A549 (cell line): ENCODE measurements around the gene FILIP1L.
A peak's percentile ranks its signal among the peaks of the same experiment; 100 is the strongest.

Source experiments
- CEBPB ChIP-seq, 2 experiments: fragments of >200 bp in 1 of 2; sonication (Bioruptor Twin) in 1 of 2; formaldehyde crosslinking in 1 of 2; IDR thresholded peaks; 2 replicates each; pipeline ENCODE4 v1.6.1; 2012 to 2016
- CHD2 ChIP-seq: fragments of 150-350 bp; IDR thresholded peaks from 2 replicates; pipeline ENCODE4 v1.6.1; 2014; ENCODE audit warnings: low read length; ENCODE audit not compliant: partially characterized antibody
- EP300 ChIP-seq, 2 experiments: fragments of >200 bp; sonication (Bioruptor Twin); formaldehyde crosslinking; IDR thresholded peaks; 2 replicates in 1 of 2; 3 replicates in 1 of 2; pipeline ENCODE4 v1.6.1; 2016 to 2017
- ESRRA ChIP-seq: fragments of 150-350 bp; IDR thresholded peaks from 2 replicates; pipeline ENCODE4 v1.6.1; 2014; ENCODE audit warnings: mild to moderate bottlenecking, low read length, borderline replicate concordance
- FOSB ChIP-seq: fragments of 250-450 bp; sonication (Bioruptor Pico); IDR thresholded peaks from 2 replicates; pipeline ENCODE4 v1.5.0; 2020; ENCODE audit warnings: mild to moderate bottlenecking, moderate library complexity
- MAZ ChIP-seq: fragments of 150-350 bp; IDR thresholded peaks from 2 replicates; pipeline ENCODE4 v1.6.1; 2014; ENCODE audit warnings: antibody characterized with exemption, low read depth, low read length, borderline replicate concordance
- NFE2L2 ChIP-seq: fragments of 150-350 bp; conservative IDR thresholded peaks from 2 replicates; pipeline ENCODE4 v1.6.1; 2014; ENCODE audit warnings: low read length
- RCOR1 ChIP-seq: fragments of 150-350 bp; IDR thresholded peaks from 2 replicates; pipeline ENCODE4 v1.6.1; 2014; ENCODE audit warnings: antibody characterized with exemption, low read length, low read depth
- TF ChIP-seq, protein P1 (sequence below): fragments of >200 bp; sonication (Bioruptor Twin); formaldehyde crosslinking; IDR thresholded peaks from 3 replicates; pipeline ENCODE4 v1.5.1; 2016
- TF ChIP-seq, protein P2 (sequence below): IDR thresholded peaks from 2 replicates; pipeline ENCODE4 v1.6.1; 2012
- TF ChIP-seq, protein P3 (sequence below): fragments of 200-600 bp; sonication (generic); IDR thresholded peaks from 2 replicates; pipeline ENCODE4 v1.6.1; 2016; ENCODE audit warnings: antibody characterized with exemption, mild to moderate bottlenecking, moderate library complexity
- TF ChIP-seq, protein P4 (sequence below): IDR thresholded peaks from 2 replicates; pipeline ENCODE4 v1.6.1; 2012
- TF ChIP-seq, protein P5 (sequence below): fragments of >200 bp; sonication (Bioruptor Twin); formaldehyde crosslinking; IDR thresholded peaks from 2 replicates; pipeline ENCODE4 v1.6.1; 2016

DNA sequence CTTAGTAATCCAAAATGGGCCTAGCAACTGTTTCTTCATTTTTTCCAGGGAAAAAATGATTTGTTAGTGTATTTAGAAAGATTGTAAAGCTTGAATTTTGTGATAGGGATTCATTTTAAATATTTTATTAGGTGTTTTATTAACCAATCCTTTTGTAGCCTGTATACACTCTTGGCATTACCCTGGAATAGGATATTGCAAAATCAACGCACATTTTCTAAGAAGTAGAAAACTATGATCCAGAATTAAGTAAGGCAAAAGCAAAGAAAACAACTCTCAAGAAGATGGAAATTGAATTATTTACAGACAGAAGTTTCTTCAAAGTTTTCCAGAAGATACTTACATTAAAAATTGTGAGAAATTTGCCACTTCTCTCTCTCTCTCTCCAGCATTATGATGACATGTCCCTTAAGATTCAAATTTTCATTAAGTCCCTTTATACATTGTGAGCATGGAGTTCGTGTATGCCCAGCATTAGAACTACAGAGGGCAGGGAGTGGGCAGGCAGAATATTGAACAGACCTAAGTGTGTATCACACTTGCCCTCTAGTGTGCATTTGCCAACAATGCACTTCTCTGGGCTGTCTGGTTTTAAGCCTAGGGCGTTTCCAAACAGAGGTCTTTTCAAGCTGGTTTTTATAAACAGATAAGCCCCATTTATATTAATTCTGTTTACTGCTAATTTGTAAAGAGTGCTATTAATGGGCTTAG, 325.1 kb downstream of the FILIP1L start:
- TF ChIP-seq, protein P1, sequence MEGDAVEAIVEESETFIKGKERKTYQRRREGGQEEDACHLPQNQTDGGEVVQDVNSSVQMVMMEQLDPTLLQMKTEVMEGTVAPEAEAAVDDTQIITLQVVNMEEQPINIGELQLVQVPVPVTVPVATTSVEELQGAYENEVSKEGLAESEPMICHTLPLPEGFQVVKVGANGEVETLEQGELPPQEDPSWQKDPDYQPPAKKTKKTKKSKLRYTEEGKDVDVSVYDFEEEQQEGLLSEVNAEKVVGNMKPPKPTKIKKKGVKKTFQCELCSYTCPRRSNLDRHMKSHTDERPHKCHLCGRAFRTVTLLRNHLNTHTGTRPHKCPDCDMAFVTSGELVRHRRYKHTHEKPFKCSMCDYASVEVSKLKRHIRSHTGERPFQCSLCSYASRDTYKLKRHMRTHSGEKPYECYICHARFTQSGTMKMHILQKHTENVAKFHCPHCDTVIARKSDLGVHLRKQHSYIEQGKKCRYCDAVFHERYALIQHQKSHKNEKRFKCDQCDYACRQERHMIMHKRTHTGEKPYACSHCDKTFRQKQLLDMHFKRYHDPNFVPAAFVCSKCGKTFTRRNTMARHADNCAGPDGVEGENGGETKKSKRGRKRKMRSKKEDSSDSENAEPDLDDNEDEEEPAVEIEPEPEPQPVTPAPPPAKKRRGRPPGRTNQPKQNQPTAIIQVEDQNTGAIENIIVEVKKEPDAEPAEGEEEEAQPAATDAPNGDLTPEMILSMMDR, result peak; percentile 53
- TF ChIP-seq CEBPB (IDR thresholded peaks at IDR 0.05) (no peak), ESRRA (no peak), MAZ (no peak), RCOR1 (no peak), FOSB (CRISPR knock-in tag) (no peak), CHD2 (no peak), NFE2L2 (no peak), EP300 (IDR thresholded peaks at IDR 0.05) (no peak)
- TF ChIP-seq, protein P2, sequence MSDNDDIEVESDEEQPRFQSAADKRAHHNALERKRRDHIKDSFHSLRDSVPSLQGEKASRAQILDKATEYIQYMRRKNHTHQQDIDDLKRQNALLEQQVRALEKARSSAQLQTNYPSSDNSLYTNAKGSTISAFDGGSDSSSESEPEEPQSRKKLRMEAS, result no peak
- TF ChIP-seq, protein P3, sequence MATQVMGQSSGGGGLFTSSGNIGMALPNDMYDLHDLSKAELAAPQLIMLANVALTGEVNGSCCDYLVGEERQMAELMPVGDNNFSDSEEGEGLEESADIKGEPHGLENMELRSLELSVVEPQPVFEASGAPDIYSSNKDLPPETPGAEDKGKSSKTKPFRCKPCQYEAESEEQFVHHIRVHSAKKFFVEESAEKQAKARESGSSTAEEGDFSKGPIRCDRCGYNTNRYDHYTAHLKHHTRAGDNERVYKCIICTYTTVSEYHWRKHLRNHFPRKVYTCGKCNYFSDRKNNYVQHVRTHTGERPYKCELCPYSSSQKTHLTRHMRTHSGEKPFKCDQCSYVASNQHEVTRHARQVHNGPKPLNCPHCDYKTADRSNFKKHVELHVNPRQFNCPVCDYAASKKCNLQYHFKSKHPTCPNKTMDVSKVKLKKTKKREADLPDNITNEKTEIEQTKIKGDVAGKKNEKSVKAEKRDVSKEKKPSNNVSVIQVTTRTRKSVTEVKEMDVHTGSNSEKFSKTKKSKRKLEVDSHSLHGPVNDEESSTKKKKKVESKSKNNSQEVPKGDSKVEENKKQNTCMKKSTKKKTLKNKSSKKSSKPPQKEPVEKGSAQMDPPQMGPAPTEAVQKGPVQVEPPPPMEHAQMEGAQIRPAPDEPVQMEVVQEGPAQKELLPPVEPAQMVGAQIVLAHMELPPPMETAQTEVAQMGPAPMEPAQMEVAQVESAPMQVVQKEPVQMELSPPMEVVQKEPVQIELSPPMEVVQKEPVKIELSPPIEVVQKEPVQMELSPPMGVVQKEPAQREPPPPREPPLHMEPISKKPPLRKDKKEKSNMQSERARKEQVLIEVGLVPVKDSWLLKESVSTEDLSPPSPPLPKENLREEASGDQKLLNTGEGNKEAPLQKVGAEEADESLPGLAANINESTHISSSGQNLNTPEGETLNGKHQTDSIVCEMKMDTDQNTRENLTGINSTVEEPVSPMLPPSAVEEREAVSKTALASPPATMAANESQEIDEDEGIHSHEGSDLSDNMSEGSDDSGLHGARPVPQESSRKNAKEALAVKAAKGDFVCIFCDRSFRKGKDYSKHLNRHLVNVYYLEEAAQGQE, result no peak
- TF ChIP-seq, protein P4, sequence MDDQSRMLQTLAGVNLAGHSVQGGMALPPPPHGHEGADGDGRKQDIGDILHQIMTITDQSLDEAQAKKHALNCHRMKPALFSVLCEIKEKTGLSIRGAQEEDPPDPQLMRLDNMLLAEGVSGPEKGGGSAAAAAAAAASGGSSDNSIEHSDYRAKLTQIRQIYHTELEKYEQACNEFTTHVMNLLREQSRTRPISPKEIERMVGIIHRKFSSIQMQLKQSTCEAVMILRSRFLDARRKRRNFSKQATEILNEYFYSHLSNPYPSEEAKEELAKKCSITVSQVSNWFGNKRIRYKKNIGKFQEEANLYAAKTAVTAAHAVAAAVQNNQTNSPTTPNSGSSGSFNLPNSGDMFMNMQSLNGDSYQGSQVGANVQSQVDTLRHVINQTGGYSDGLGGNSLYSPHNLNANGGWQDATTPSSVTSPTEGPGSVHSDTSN, result no peak
- TF ChIP-seq, protein P5, sequence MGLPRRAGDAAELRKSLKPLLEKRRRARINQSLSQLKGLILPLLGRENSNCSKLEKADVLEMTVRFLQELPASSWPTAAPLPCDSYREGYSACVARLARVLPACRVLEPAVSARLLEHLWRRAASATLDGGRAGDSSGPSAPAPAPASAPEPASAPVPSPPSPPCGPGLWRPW, result no peak
